WTC11 (cell line): ENCODE measurements around the gene NDST4. TPM values are rescaled to one million over a fixed set of nuclear protein-coding genes. Genes with fewer than 3 reads are reported as not detected.

Experiments
- ATAC-seq: fragments of 200-7000 bp; cut with Tn5 transposase; 2 replicates; pipeline ENCODE4 v1.10.0; 2021; ENCODE audit warnings: mild to moderate bottlenecking, moderate library complexity
- CTCF ChIA-PET: fragments of 300-600 bp; sonication (Branson Sonifier 250); formaldehyde crosslinking; loops from one replicate; lab custom pipeline; 2021; ENCODE audit warnings: antibody characterized with exemption; lab: Charles Lee
- POLR2A ChIA-PET: fragments of 350-600 bp; sonication (Branson Sonifier 250); formaldehyde crosslinking; loops from one replicate; lab custom pipeline; 2021; ENCODE audit warnings: antibody characterized with exemption; lab: Charles Lee
- DNase-seq: peaks from one replicate; pipeline ENCODE4 v3.0.0; 2021; ENCODE audit warnings: low spot score
- H3K27ac Mint-ChIP-seq: 2 replicates; pipeline ENCODE4 v1.8.0; 2021; ENCODE audit warnings: mixed read lengths
- H3K27me3 Mint-ChIP-seq: 2 replicates; pipeline ENCODE4 v1.8.0; 2021; ENCODE audit warnings: low read depth, mild to moderate bottlenecking, moderate library complexity, mixed read lengths
- H3K36me3 Mint-ChIP-seq: 2 replicates; pipeline ENCODE4 v1.8.0; 2021; ENCODE audit warnings: mixed read lengths
- H3K4me1 Mint-ChIP-seq: 2 replicates; pipeline ENCODE4 v1.8.0; 2022; ENCODE audit warnings: mixed read lengths
- H3K4me3 Mint-ChIP-seq: 2 replicates; pipeline ENCODE4 v1.8.0; 2021; ENCODE audit warnings: mild to moderate bottlenecking, moderate library complexity, mixed read lengths
- H3K9me3 Mint-ChIP-seq: 2 replicates; pipeline ENCODE4 v1.8.0; 2021; ENCODE audit warnings: mixed read lengths
- AFF4 ChIP-seq: sonication (generic); formaldehyde crosslinking; IDR thresholded peaks from 2 replicates; pipeline ENCODE4 v1.8.1; 2023; ENCODE audit warnings: mild to moderate bottlenecking, missing genetic modification reagents, borderline replicate concordance
- CBFB ChIP-seq: sonication (generic); formaldehyde crosslinking; IDR thresholded peaks from 2 replicates; pipeline ENCODE4 v1.8.1; 2022; ENCODE audit warnings: mild to moderate bottlenecking, low read depth, missing genetic modification reagents
- MXD4 ChIP-seq: fragments of 250-450 bp; sonication (Bioruptor Pico); IDR thresholded peaks from 2 replicates; pipeline ENCODE4 v1.8.0; 2021; ENCODE audit warnings: mild to moderate bottlenecking, moderate library complexity, borderline replicate concordance
- NFYB ChIP-seq: sonication (generic); formaldehyde crosslinking; conservative IDR thresholded peaks from 2 replicates; pipeline ENCODE4 v1.8.0; 2022; ENCODE audit warnings: low read depth, missing genetic modification reagents
- STAT6 ChIP-seq: sonication (generic); formaldehyde crosslinking; conservative IDR thresholded peaks from 2 replicates; pipeline ENCODE4 v1.8.1; 2023; ENCODE audit warnings: mild to moderate bottlenecking, low read depth, missing genetic modification reagents, moderate library complexity
- USF2 ChIP-seq: sonication (generic); formaldehyde crosslinking; IDR thresholded peaks from 2 replicates; pipeline ENCODE4 v1.8.1; 2023; ENCODE audit warnings: mild to moderate bottlenecking, missing genetic modification reagents, moderate library complexity
- ZNF219 ChIP-seq: sonication (generic); formaldehyde crosslinking; IDR thresholded peaks from 2 replicates; pipeline ENCODE4 v1.8.0; 2023; ENCODE audit warnings: missing genetic modification reagents, mild to moderate bottlenecking, borderline replicate concordance
- ZNF281 ChIP-seq: sonication (generic); formaldehyde crosslinking; IDR thresholded peaks from 2 replicates; pipeline ENCODE4 v1.8.0; 2023; ENCODE audit warnings: mild to moderate bottlenecking, missing genetic modification reagents
- ZNF512 ChIP-seq: sonication (generic); formaldehyde crosslinking; IDR thresholded peaks from 2 replicates; pipeline ENCODE4 v1.8.1; 2022; ENCODE audit warnings: missing genetic modification reagents, borderline replicate concordance
- ZNF532 ChIP-seq: fragments of 250-450 bp; sonication (Bioruptor Pico); IDR thresholded peaks from 2 replicates; pipeline ENCODE4 v1.9.0; 2021; ENCODE audit warnings: mild to moderate bottlenecking, borderline replicate concordance
- total RNA-seq: library from RNA; stranded (reverse); gene quantifications from 3 replicates; pipeline ENCODE4 v1.2.3, GENCODE V29; 2021

The NDST4 gene
- total RNA-seq, 1 experiment from 2014 or later, result not detected

GRCh38 chr4:115030281-115030680, 83.1 kb downstream of the NDST4 start (continued):
- TF ChIP-seq ZNF281 (CRISPR knock-in tag) (no peak), USF2 (CRISPR knock-in tag) (no peak), STAT6 (CRISPR knock-in tag) (no peak), ZNF532 (no peak)

GRCh38 chr4:115028682-115029410, 84.6 kb downstream of the NDST4 start:
- Mint-ChIP-seq H3K27ac (no peak overlapping the region), H3K4me3 (no peak overlapping the region), H3K36me3 (no peaks in the 10 kb centered on the region), H3K4me1 (peaks cover 4% of the 10 kb centered on the region), H3K9me3 (no peaks in the 10 kb centered on the region), H3K27me3 (no peaks in the 10 kb centered on the region)
- no peak for TF ChIP-seq MXD4 (CRISPR knock-in tag)
- no peak for TF ChIP-seq AFF4 (CRISPR knock-in tag)
- no peak for TF ChIP-seq NFYB (CRISPR knock-in tag)
- no peak for TF ChIP-seq ZNF219
- TF ChIP-seq CBFB, result no peak
- no peak for TF ChIP-seq ZNF512 (CRISPR knock-in tag)
- ChIA-PET CTCF (no interaction called here), POLR2A (no interaction called here)
- no peak for ATAC-seq
- DNase-seq, result no peak
